Neural crest cell (in vitro differentiated cells): ENCODE results near the gene HAUS7. TPM values are rescaled to one million over a fixed set of nuclear protein-coding genes. Genes with fewer than 3 reads are reported as not detected.
A peak's percentile ranks its signal among the peaks of the same experiment; 100 is the strongest.

ENCODE experiments used
- DNase-seq: peaks from one replicate; pipeline ENCODE4 v3.0.0; 2021; ENCODE audit warnings: low read depth, mixed read lengths, low spot score
- H3K27ac Mint-ChIP-seq: one replicate; pipeline ENCODE4 v1.8.0; 2021; ENCODE audit warnings: mild to moderate bottlenecking, mixed read lengths; ENCODE audit not compliant: unreplicated experiment
- H3K27me3 Mint-ChIP-seq: 2 replicates; pipeline ENCODE4 v1.8.0; 2021; ENCODE audit warnings: low read depth, mild to moderate bottlenecking, mixed read lengths
- H3K36me3 Mint-ChIP-seq: 2 replicates; pipeline ENCODE4 v1.8.0; 2021; ENCODE audit warnings: low read depth, mild to moderate bottlenecking, mixed read lengths
- H3K4me1 Mint-ChIP-seq: 2 replicates; pipeline ENCODE4 v1.8.0; 2021; ENCODE audit warnings: mixed read lengths
- H3K4me3 Mint-ChIP-seq: one replicate; pipeline ENCODE4 v1.8.0; 2021; ENCODE audit warnings: mild to moderate bottlenecking, mixed read lengths
- H3K9me3 Mint-ChIP-seq: 2 replicates; pipeline ENCODE4 v1.8.0; 2021; ENCODE audit warnings: mixed read lengths
- CTCF ChIP-seq: fragments of 200-600 bp; sonication (generic); conservative IDR thresholded peaks from 2 replicates; pipeline ENCODE4 v1.5.0; 2021; ENCODE audit warnings: antibody characterized with exemption, mild to moderate bottlenecking
- total RNA-seq: library from RNA; stranded (reverse); gene quantifications from 2 replicates; pipeline ENCODE4 v1.2.1, GENCODE V29; 2021

Gene HAUS7
- total RNA-seq, 1 donor from 2014 or later: 58.8 TPM

DNA sequence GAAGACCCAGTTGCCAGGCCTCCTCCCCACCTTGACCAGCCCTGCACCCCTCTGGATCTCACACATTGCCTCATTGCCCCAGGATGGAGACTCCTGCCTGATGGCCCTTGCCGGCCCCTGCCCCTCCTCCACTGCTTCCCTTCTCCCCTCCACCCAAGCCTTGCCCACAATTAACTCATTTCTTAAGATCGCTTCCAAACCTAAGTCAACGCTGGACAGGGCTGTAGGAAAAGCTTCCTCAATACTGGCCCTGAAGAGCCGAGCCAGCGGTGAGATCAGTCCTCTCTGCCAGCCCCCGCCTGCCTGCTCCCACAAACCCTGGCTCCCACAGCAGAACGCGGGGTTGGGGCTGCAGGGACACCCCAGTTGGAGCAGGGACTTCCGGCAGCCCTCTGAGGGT is 7.5 kb upstream of the HAUS7 start:
- TF ChIP-seq CTCF: no peak
- no peaks in the 10 kb centered on the region for H3K36me3 Mint-ChIP-seq
- H3K4me1 Mint-ChIP-seq: no peaks in the 10 kb centered on the region
- no peak for DNase-seq
- H3K27me3 Mint-ChIP-seq: peaks cover 5% of the 10 kb centered on the region
- H3K27ac Mint-ChIP-seq: no peak overlapping the region
- no peaks in the 10 kb centered on the region for H3K9me3 Mint-ChIP-seq
- no peak overlapping the region for H3K4me3 Mint-ChIP-seq

GRCh38 chrX:153477364-153477857 is 7.0 kb upstream of the HAUS7 start:
- TF ChIP-seq CTCF: no peak
- no peak overlapping the region for H3K4me3 Mint-ChIP-seq
- no peak overlapping the region for H3K27ac Mint-ChIP-seq
- H3K27me3 Mint-ChIP-seq: peaks cover 5% of the 10 kb centered on the region
- H3K4me1 Mint-ChIP-seq: no peaks in the 10 kb centered on the region
- H3K36me3 Mint-ChIP-seq: no peaks in the 10 kb centered on the region
- DNase-seq: no peak
- no peaks in the 10 kb centered on the region for H3K9me3 Mint-ChIP-seq

DNA sequence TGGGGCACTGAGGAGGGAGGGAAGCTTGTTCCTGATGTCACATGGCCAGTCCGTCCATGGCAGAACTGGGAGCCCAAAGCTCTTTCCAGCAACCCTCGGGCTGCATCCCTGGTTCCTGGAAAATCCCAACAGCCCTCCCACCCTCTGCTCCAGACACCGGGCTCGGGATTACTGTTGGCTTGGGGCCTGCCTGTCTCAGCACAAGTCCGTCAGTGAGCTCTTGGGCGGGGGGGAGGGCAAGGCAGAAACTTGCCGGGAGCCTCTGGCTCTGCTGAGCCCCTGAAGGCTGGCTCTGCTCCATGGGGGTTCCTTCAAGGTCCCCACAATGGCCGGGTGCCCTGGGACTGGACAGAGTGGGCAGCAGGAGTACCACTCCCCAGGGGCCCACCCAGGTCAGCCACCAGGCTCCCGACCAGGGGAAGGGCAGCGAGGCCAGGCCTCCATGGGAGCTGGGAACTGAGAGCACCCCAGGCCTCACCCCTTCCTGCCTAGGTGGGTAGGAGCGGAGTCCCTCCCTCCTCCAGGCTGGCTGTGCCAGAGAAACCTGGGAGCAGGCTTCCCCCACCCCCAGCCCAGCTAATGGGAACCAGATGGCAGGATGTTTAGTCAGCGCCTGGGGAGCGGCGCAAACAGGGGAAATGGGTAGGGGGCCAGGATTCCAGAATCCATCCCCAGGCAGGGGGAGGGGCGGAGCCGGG is 6.4 kb upstream of the HAUS7 start:
- Mint-ChIP-seq H3K9me3 (no peaks in the 10 kb centered on the region), H3K27ac (no peak overlapping the region)

GRCh38 chrX:153475751-153476281 is 5.4 kb upstream of the HAUS7 start:
- H3K27ac Mint-ChIP-seq: no peak overlapping the region
- no peaks in the 10 kb centered on the region for H3K9me3 Mint-ChIP-seq
- no peak for DNase-seq
- H3K4me3 Mint-ChIP-seq: peak overlapping the region; percentile 31
- peaks cover 5% of the 10 kb centered on the region for H3K27me3 Mint-ChIP-seq
- no peaks in the 10 kb centered on the region for H3K4me1 Mint-ChIP-seq
- no peaks in the 10 kb centered on the region for H3K36me3 Mint-ChIP-seq
- no peak for TF ChIP-seq CTCF

More for the DNA sequence above, 6.4 kb upstream of the HAUS7 start:
- Mint-ChIP-seq H3K4me1 (no peaks in the 10 kb centered on the region), H3K4me3 (no peak overlapping the region), H3K27me3 (peaks cover 5% of the 10 kb centered on the region), H3K36me3 (no peaks in the 10 kb centered on the region)
- DNase-seq: no peak
- TF ChIP-seq CTCF: no peak

- no peak for DNase-seq
- H3K9me3 Mint-ChIP-seq: no peaks in the 10 kb centered on the region
- no peaks in the 10 kb centered on the region for H3K4me1 Mint-ChIP-seq
- no peaks in the 10 kb centered on the region for H3K36me3 Mint-ChIP-seq
- H3K4me3 Mint-ChIP-seq: no peak overlapping the region
- H3K27ac Mint-ChIP-seq: no peak overlapping the region
- peaks cover 5% of the 10 kb centered on the region for H3K27me3 Mint-ChIP-seq
- no peak for TF ChIP-seq CTCF
Observed at GRCh38 chrX:153475271-153475670, 4.9 kb upstream of the HAUS7 start.
